Hematopoietic multipotent progenitor cell treated with erythropoietin and hydrocortisone succinate and interleukin-3 and kit ligand, for 8 days (in vitro differentiated cells): Measurements from ENCODE around the gene ARID5B.

Source experiments
- DNase-seq: peaks from one replicate; pipeline ENCODE4 v3.0.0-alpha.2; 2015

ARID5B gene

DNA sequence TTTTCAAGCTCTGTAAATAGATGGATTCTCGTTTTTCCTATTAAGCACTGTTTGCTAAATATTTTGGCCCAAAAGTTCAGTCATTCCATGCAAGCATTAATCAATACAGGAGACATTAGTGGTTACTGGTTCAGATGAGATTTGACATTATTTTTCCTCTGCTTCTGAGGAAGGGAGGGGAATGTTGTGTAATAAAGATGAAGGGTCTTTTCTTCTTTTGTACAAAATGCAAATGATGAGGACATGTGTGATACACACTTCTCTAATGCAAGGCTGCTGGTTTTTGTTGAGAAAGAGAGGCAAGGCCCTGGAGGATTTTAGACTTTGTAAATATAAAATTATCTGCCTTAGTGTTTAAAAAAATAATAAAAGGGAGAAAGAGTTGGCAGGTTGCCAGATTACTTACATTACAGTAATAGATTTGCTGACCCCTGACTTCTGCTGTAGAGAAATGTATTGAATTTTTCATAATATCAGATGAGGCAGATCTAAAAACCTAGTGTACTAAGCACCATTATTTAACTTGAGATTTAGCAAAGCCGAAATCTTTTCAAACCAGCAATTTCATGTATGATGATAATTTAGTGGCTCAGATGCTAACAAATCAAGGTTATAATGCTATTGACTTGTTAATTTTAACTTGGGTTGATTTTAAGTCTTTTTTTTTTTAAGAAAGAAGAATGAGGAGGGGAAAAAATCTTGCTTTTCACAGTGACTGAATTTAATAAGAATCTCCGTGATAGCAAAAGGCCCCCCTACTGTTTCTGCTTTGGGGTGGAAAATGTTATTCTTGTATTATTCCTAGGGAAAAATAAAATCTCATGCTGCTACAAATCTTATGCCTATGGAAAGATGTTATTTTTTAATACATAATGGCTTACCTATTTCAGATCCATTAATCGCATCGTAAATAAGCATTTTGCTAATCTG, 180.1 kb downstream of the ARID5B start:
- no peak for DNase-seq

DNA sequence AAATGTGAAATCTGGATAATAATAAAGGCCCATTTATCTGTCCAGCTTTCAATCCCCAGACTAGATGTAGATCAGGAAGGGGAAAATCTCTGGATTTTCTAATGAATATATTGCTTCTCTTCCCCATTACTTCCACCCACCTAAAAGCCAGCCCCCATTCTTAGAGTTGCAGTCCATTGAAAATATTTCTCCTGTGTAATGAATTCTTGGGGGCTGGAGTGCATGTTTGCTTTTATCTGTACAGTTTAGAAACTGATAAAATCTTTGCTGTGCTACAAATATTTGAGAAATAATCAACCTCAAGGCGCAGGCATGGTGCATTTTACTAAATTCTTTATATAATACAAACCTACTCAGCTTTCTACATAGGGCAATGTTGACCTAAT, 180.8 kb downstream of the ARID5B start:
- no peak for DNase-seq

DNA sequence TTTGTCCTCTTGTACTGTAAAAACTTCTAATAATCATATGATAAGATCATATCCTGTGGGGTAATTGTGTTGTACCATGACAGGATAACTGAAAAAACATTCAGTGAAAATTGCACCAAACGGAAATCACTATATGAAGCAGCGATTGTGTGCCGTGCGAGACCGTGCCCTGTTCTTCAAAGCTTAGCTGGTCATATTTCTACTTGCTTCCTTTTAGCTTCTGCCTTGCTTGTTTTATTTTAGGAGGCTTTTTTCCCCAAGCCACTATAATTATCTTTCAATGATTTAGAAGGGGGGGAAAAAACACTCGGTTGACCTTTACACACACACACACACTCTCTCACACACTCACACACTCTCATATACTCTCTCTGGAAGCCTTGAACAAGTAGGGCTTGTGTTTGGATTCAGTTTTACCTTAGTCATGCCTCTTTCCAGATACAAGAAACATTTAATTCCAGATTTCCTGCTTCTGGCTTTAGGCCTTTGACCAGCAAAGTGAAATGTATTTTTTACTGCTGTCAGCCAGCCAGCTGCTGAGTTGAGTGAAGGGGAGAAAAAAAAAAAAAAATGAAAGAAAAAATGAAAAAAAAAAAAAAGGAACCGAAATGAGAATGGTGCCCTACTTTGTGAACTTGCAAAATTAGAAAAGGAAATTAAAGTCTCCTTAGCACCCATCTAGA, 181.4 kb downstream of the ARID5B start:
- peak; percentile 17 for DNase-seq

DNA sequence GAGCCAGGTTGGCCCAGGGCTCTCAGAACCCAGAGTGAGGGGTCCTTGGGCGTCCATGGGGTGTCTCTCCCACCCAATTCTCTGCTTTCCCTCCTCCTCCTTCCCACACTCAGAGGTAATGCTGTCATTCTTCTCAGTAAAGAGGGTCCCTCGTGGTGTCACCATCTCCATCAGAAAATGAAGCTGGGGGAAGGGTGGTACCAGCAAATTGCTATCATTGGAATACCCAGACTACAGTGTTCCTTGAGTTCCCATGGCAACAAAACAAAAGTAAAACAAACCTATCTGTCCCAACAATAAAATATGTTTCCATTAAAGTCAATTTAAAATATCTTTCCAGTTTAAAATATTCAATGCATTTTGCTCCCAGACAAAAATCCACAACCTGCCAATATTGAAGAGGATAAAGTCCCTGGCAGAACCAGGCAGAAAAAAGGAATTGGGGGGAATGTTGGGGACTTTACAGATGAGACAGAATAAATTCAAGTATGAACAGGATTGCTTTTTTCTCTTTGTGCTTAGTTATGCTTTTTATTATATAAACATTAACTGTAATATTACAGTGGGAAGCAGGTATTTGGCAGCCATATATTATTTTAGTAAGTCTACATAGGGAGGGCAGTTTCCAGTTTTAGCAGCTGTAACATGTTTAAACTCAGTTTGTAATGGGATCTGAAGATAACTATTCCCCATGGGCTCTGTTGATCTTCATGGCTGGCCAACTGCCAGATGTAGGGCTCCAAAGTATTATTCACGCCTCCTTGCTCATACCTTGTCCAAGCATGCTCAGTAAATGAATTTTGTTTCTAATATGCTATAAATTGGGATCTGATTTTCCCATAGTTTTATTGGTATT, 182.1 kb downstream of the ARID5B start:
- DNase-seq: peak; percentile 21

DNA sequence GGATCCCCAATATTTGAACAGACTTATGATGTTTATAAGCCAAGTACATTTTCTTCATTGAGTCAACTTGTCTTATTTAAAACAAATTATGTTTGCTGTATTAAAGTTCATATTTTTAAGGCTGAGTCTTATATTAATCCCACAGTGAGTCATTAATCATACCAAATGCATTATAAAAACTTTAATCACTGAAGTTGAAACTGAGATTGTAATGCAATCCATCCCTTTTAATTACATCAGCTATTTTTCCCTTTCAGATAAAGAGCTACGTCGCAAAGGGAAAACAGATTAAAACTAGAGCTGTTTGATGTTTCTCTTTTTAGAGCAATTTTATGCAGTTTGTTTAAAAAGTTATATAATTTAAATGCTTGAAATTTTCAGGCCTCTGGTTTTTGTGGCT, 183.0 kb downstream of the ARID5B start:
- DNase-seq: no peak

DNA sequence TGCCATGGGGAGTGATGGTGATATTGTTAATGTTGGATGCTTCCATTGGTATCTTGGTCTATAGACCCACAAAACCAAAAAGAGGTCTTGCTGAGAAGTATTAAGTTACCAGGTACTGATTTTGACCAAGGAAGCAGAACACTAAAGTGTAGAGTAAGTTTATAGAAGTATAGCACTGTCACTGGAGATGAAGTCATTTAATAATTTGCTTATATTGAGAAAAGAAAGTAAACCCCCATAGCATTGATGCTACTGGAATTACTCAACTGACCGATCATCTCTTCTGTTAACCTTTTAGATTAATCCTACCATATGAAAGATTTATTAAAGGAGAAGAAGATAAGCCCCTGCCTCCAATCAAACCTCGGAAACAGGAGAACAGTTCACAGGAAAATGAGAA, 183.9 kb downstream of the ARID5B start:
- DNase-seq: no peak

DNA sequence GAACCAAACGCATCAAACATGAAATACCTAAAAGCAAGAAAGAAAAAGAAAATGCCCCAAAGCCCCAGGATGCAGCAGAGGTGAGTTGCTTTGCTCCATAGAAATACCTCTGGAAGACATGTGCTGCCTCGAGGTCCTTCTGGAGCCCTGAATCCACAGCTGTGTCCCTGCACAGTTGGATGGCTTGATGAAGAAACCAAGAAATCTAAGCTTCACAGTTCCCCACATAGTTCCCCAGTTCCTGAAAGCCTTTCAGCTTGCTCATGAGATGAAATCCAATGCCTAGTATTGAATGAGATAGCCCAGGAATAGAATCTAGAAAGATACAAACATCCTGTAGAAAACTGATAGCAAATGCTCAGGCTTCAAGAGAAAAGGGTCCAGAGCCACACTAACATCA, 184.3 kb downstream of the ARID5B start:
- DNase-seq: no peak

DNA sequence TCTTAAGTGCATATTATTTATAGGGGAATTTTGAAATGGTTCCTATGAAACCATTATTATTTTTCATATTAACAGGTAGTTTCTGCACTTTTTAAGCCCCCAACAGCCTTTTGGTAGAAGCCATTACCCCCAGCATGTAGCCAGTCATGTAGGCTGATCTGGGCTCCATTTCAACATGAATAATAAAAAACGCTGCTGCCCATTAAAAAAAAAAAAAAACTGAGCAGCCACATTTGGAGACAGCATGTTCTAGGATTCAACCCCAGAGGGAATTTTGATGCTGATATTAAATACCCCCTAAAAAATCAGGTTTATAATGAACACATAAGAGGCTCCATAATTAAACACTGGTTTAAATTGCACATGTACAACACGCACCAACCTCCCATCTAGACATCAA, 185.8 kb downstream of the ARID5B start:
- no peak for DNase-seq

DNA sequence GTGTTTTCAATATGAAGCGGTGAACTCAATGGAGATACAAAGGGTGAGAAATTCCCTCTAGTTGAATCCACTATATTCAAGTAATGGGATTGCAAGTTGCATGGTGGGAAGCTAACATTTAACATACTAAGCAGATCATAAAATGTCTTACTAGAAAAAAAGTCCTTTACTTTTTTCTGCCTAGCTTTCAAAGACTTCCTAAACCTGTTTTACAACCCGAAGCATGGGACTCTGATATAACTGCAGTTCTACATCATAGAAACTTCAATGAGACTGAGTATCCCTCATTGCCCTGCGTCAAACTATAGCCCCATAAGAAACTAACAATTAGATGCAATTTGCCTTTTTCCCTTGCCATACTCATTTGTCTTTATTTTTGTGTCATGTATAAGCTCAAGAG, 187.3 kb downstream of the ARID5B start:
- DNase-seq: no peak

DNA sequence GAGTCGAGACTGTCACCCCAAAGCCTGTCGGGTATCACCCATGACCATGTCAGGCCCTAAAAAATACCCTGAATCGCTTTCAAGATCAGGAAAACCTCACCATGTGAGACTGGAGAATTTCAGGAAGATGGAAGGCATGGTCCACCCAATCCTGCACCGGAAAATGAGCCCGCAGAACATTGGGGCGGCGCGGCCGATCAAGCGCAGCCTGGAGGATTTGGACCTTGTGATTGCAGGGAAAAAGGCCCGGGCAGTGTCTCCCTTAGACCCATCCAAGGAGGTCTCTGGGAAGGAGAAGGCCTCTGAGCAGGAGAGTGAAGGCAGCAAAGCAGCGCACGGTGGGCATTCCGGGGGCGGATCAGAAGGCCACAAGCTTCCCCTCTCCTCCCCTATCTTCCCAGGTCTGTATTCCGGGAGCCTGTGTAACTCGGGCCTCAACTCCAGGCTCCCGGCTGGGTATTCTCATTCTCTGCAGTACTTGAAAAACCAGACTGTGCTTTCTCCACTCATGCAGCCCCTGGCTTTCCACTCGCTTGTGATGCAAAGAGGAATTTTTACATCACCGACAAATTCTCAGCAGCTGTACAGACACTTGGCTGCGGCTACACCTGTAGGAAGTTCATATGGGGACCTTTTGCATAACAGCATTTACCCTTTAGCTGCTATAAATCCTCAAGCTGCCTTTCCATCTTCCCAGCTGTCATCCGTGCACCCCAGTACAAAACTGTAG, 191.0 kb downstream of the ARID5B start:
- no peak for DNase-seq

DNA sequence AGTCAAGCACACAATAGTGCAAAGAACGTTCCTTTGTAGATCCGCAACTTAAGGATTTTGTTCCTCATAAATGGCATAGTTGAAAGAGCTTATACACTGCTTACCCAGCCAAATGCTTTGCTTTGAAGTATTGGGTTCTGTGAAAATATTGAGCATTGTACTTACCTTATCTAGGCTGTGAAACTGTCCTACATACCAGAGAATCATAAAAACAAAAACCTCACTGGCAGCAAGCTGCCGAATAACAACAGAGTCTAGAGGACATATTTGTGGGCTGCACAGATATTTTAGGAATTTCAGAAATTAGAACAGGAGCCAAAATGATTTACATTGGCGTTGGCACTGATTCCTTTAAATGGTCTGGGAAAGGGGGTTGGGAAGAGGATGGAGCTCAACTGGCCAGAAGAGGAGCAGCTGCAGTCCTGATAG, 192.4 kb downstream of the ARID5B start:
- DNase-seq: no peak

DNA sequence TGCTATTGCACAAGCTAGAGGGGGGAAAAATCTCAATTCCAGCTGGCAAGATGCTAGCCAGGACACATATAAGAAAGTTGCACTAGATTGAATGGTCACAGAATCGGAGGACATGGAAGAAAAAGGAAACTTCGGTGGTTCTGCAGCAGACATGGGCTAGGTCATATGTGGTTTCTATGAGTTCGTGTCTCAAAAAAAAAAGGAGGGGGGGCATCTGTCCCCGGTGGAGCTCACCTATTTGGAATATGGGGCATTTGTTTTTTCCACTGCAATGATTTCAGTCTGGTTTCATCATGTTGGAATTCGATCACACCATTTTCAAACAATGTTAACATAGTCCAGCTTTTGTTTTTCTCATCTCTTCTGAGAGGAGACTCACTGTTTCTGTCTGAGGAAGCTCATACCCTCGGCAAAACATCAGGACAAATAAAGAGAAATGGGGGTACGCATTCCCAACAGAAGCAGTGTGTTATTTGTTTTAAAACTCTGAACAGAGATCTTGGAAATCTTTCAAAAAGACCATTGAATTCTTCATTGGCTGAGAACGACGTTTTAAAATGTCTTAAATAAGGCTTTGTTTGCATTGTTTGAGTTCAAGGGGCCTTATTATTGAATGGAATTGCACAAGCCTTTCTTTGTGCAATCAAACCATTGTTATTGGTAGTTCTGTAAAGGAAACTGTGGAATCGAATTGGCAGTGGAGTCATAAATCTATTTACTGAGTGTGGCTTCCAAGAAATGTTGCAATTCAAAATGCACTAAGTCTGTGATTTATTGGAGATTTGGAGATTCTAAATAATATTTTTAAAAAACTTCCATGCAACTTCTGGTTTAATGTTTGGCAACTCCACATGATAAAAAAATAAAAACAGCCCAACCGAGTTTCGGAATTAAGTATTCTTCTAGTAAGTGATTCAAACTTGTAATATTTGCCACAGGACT, 194.0 kb downstream of the ARID5B start:
- DNase-seq: no peak

DNA sequence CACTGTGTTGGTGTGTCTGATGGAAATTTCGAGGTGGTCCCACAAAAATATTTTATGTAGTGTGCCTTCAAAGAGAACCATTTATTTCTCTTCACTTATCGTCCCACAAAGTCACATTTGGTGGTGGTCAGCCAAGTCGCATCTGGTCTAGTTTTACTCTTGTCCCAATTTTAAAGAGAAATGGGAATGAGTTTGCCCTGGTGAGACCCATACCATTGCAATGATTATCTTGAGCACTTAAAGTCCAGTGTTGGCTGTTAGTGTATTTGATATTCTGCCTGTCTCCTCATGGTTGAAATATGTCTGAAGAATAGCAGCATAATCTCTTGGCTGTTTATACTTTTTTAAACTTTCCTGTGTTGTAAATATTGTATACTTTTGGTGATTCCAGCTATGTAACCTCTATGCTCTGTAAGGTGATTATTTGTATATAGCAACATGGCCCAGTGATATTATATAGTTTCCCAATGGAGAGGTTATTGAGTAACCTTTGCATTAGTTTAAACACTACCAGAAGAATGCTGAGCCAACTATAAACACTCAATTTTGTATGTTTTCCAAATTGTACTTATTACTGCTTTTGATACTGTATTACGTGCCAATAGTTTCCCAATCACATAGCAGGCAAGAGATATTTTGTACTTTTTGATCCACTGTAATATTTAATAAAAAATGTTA, 194.9 kb downstream of the ARID5B start:
- DNase-seq: no peak

DNA sequence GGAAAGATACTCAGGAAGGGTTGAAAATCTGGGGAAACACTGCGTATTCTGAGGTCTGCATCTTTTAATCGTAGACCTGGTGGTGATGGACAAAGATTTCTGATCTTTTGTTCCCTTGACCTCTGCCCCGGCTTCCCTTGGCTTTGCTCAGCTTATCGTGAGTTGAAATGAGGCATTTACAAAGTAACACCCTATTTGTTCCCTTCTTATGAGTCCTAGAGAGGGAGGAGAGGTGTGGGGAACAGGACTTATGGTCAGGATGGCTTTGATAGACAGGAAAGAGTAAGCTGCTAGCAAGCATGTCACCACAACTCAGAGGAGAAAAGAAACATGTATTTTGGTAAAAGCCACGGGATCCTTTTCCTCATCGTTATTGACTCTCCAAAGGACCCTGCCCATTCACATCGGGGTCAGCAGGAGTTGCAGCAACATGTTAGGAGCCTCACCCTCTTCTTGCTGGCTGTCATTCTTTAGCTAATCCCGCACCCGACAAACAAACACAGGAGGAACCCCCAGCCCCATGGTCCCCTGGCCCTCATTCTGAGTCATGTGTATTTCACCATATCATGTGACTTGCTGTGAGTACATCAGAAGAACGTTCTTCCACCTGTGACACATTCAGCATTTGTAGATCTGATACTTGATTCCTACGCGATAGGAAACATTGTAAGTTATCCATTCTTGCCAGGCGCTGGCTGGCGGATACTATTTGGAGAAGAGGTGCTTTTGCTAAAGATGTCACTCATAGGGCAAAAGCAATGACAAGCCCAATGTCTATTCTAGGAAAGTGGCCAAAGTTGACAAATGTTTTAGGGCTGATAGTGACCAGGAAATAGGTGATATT, 197.0 kb downstream of the ARID5B start:
- DNase-seq: no peak

DNA sequence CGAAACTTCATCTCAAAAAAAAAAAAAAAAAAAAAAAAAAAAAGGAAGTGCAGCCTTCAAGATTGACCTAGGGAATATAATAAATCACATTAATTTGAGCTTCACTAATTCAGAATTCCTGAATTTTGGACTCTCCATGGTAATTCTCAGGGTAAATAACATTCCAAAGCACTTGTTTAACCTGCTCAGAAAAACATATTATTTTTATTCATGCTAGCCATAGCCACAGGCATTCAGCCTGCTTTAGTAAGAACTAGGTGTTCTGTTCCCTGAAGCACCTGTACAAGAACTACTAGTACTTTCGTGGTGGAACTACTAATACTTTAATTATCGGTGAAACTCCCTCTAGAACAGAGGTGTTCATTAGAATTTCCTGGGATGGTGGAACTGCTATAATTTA, 197.8 kb downstream of the ARID5B start:
- DNase-seq: no peak

DNA sequence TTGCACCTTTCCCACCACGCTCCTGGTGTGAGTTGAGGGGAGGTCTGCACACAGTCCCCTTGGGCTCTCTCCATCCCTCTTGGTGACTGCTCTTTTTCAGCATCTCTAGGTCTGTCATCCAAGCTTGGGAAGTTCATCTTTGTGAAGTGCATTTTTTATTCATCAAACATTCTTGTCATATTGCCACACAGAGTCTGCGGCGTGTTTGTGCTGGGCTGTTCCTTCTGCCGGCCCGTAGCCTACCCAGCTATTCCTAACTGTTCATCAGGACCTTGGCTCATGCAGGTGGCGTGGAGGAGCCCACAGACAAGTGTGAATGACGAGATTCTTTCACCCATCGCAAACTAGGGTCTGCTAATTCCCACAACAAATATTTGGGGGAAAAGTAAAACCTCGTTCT, 202.4 kb downstream of the ARID5B start:
- DNase-seq: no peak

DNA sequence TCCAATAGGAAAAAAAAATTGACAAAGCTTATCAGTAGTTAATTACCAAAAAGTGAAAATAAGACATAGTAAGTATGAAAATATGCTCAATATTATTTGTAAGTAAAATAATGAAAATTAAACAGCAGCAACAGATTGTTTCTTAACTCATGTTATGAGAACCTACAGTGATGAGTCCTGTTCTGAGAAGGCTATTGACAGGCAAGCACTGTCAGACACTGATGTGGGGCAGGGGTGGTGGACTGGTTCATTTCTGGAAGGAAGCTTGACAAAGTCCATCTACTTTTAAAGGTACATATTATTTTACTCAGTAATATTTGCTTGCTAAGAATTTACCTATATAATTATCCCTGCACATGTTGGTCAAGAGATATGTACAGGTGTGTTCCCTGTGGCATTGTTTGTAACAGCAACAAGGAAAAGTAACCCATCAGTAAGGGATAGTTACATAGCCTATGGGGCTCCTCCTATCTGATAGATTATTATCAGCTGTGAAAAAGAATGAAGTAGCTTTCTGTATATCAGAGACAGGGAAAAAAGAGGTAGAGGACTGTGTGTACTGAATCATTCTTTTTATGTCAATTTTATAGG, 205.5 kb downstream of the ARID5B start:
- DNase-seq: no peak

DNA sequence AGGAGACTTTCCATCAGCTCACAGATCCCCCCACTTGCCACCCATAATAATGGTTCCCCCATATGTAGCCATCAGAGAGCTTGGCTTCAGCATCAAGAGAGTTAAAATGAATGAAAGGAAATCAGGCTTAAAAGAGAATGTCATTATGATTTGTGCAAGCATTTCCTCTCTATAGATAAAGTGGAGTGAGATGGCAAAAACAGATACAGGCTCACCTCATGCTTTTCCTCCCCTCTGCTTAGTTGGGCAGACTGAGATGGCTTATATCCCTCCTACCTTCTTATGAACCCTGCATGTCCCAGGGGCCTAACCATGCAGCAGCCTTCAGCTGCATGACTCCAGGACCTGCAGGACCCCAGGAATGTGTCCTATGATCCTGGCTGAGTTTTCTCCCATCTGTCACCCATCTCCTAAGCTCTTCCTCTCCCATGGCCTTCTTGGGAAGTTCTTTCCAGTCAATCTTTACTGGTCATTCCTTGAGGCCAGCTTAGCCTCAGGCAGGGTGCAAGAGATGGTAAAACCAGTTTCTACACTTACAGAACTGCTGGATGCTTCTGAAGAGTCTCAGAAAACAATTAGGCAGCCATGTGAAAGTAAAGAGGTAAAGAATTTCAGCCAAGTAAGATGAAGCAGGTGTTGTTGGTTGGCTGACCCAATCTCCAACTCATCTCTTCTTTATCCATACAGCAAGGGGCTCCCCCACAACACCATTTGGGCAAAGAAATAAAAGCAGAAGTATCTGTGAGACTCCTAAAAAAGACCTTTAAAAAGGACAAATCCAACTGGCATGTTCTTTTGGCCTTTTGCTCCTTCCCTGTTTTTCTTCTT, 207.5 kb downstream of the ARID5B start:
- DNase-seq: no peak
